Coronary artery (tissue), 2 donors: ENCODE measurements around the gene TIE1.

ENCODE experiments used
- DNase-seq: peaks from one replicate; pipeline ENCODE4 v3.0.0-alpha.2; 2017; ENCODE audit warnings: low spot score
- H3K27ac ChIP-seq, 2 donors: fragments of 200-600 bp; sonication (generic); one replicate each; pipeline ENCODE4 v1.5.1; 2016 to 2019
- H3K4me3 ChIP-seq: fragments of 200-600 bp; sonication (generic); 2 replicates; pipeline ENCODE4 v1.5.1; 2016; ENCODE audit warnings: mild to moderate bottlenecking, moderate library complexity
- CTCF ChIP-seq: fragments of 200-600 bp; sonication (generic); IDR thresholded peaks from one replicate; pipeline ENCODE4 v1.5.1; 2019; ENCODE audit warnings: antibody characterized with exemption

The TIE1 gene

DNA sequence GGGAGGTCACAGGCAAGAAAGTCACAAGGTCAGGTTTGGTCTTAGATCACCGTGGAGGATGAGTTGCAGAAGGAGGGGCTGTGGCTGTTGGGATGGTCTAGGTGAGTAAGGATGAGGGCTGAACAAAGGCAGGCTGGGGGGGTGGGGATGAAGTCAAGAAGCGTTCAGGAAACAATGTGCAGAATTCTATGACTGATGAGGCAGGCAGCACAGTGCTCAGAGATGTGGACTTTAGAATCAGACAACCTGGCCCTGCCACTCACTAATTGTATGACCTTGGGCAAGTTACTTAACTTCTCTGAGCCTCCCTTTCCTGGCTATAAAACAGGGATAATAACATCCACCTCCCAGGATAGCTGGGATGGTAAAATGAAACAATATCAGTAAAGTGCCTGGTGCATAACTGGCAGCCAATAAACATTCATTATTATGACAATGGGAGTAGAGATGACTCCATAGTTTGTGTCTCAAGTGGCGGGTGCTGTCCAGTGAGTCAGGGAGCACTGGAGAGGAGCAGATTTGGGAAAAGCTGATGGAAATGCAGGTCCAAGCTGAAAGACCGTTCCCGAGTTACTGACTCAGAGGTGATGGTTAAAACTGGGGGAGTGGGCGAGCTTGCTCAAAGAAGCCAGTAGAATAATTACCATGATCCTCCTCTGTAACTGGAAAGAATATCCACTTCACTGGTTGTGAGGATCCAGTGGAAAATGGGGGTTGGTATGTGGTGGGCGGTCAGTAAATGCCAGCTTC, 2.1 kb downstream of the TIE1 start:
- TF ChIP-seq CTCF, result no peak
- Histone ChIP-seq H3K4me3 (peak overlapping the region; percentile 6), H3K27ac (no peak overlapping the region)
- DNase-seq, result no peak

GRCh38 chr1:43303471-43304313, 2.9 kb downstream of the TIE1 start:
- DNase-seq, result no peak
- H3K27ac ChIP-seq, result no peak overlapping the region
- peak overlapping the region; percentile 34 for H3K4me3 ChIP-seq
- TF ChIP-seq CTCF, result no peak

DNA sequence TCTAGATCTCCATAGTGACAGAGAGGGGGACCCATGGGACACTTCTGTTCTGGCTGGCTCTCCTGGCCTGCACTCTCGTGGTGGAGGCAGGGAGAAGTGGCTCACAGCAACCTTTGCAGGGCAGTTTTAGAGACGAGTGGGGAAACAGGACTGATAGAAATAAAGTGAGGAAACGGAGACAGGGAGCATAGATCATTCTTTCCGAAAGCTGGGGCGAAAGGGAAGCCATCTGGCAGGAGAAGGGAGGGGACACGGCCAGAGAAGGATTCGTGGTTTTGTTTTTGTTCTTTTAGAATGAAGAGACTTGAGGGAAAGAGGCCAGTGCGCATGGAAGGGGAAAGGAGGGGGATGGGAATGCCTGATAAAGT, 3.5 kb downstream of the TIE1 start:
- no peak for DNase-seq
- TF ChIP-seq CTCF, result no peak

DNA sequence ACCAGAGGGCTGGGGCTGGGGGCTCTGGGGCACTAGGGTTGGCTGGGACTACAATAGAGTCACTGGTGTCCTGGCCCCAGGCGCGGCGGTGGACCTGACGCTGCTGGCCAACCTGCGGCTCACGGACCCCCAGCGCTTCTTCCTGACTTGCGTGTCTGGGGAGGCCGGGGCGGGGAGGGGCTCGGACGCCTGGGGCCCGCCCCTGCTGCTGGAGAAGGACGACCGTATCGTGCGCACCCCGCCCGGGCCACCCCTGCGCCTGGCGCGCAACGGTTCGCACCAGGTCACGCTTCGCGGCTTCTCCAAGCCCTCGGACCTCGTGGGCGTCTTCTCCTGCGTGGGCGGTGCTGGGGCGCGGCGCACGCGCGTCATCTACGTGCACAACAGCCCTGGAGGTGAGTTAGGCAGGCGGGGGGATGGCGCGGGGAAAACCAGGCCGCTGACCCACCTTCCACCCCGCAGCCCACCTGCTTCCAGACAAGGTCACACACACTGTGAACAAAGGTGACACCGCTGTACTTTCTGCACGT, 4.1 kb downstream of the TIE1 start:
- Histone ChIP-seq H3K27ac (no peak overlapping the region), H3K4me3 (no peak overlapping the region)
- no peak for DNase-seq
- no peak for TF ChIP-seq CTCF

More for the DNA sequence above, 3.5 kb downstream of the TIE1 start:
- no peak overlapping the region for H3K27ac ChIP-seq
- no peak overlapping the region for H3K4me3 ChIP-seq

DNA sequence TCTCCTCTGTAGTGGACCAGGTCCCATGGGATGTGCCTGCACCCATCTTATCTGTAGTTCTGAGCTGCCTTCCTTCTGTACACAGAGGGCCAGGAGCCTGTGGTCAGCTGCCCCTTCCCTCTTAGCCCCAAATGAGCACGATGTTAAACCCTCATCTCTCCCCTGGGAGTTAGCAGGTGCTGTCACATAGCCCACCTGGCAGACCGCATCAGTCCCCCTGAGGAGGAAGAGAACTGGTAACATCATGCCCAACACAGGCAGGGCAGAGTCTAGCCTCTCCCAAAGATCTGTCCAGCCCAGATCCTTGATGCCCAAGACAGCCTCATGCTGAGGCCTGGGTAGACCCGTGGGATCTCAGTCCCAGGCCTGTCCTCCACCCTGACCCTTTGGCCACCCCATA, 4.7 kb downstream of the TIE1 start:
- TF ChIP-seq CTCF, result no peak
- Histone ChIP-seq H3K27ac (no peak overlapping the region), H3K4me3 (no peak overlapping the region)
- no peak for DNase-seq

DNA sequence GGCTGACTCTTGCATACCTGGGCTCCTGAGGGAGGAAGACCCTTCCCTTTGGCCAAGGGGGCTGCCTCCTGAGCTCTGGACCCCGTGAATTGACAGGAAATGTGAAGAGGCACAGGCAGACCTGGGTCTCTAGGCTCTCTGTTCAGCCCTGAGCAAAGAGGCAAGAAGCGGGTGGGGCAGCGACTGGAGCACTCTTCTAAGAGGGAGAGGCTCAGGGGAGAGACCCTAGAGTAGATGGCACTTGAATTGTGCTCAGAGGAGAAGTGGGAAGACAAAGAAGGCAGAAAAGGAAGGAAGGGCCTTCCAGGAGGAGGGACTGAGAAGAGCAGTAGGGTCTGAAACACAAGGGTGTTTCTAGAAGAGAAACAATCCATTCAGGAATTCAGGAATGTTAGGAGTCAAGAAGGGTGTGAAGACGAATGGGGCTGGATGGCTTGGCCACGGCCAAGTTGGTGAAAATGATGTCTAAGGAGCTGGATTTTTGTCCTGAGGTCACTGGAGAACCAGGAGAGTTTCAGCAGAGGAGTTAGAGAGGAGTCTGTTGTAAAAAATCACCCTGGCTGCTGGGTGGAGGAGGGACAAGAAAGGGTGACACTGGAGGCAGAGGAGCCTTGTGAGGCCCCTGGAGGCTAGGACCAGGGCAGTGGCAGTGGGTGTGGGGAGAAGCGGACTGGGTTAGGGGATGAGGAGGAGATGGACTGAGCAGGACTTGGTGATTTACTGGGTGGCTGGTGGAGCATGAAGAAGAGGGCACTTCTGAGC, 5.3 kb downstream of the TIE1 start:
- no peak for DNase-seq
- H3K4me3 ChIP-seq, result no peak overlapping the region
- no peak overlapping the region for H3K27ac ChIP-seq
- TF ChIP-seq CTCF, result no peak
